ENCODE data around the gene PKP4. TPM values are rescaled to one million over a fixed set of nuclear protein-coding genes. Genes with fewer than 3 reads are reported as not detected.

Gene PKP4
- total and polyA plus RNA-seq, 2 of the 8 experiments (the other 6 are each of a cell fraction or from before 2014, with no cell fraction given) = 48.2 to 88.0 TPM

DNA sequence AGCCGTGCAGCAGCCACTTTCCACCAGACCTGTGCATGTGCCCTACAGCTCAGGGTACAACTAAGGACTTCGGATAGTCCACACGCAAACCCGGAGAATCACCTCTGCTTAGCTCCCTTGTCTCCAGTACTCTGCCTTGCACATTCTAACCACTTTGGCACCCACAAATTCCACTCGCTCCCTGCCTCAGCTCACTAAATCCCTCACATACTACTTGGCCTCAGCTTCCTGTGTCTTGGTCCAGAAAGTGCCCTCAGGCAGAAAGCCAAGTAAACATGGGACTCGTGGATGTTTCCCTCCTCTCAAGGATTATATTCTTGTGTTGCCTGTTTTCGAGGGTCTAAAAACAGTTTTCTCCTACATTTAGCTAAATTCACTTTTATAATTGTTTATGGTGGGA is 180.6 kb downstream of the PKP4 start:
- CTCF ChIA-PET (ENCODE audit: partially characterized antibody) = interaction anchor here (0.7 to 1.5 kb wide), 5 partner anchors 11 to 1289 kb away, joined by 3 to 5 read pairs (median 4); no protein-coding TSS in a partner anchor
- no peak for FAIRE-seq
- TF ChIP-seq JUND (IDR thresholded peaks at IDR 0.05; ENCODE audit: low read length) = no peak

More for the DNA sequence above, 180.6 kb downstream of the PKP4 start:
- Histone ChIP-seq H3K9me3 (ENCODE audit: insufficient read depth in 2 of 2, low read depth in 1 of 2, low read length in 1 of 2) (no peaks in the 10 kb centered on the region), H2BK120ac (replicated peaks; ENCODE audit: low read depth, low read length) (no peak overlapping the region), H3K27me3 (replicated peaks in 1 of 4; ENCODE audit: control insufficient read depth in 3 of 4, extremely low read depth in 1 of 4, insufficient read depth in 3 of 4, low read length in 3 of 4) (no peaks in the 10 kb centered on the region), H3K23me2 (ENCODE audit: low read depth, low read length) (no peaks in the 10 kb centered on the region), H3K79me1 (ENCODE audit: low read depth, low read length) (no peaks in the 10 kb centered on the region), H2AK5ac (ENCODE audit: low read depth, low read length) (no peak overlapping the region), H2BK20ac (ENCODE audit: low read length) (no peak overlapping the region), H4K91ac (replicated peaks; ENCODE audit: insufficient read length, low read length) (no peak overlapping the region), H3K18ac (ENCODE audit: extremely low read depth, low read length) (no peak overlapping the region), H3K79me2 (ENCODE audit: control insufficient read depth in 1 of 2, insufficient read depth in 2 of 2, low read length in 2 of 2) (no peaks in the 10 kb centered on the region), H3K4me1 (replicated peaks in 1 of 4; ENCODE audit: control insufficient read depth in 3 of 4, insufficient read depth in 4 of 4, low read length in 3 of 4) (no peaks in the 10 kb centered on the region), H4K5ac (ENCODE audit: insufficient read length, low read depth, low read length) (no peak overlapping the region), H2AFZ (ENCODE audit: low read length) (no peak overlapping the region), H2BK12ac (ENCODE audit: low read depth, low read length) (no peak overlapping the region), H4K8ac (ENCODE audit: extremely low read depth, insufficient read depth, low read length) (no peak overlapping the region), H3K36me3 (ENCODE audit: control insufficient read depth in 2 of 4, insufficient read depth in 4 of 4, low read length in 3 of 4) (peaks cover 0 to 42% (median 7%) of the 10 kb centered on the region in 4 experiments; a peak in 7 of 8 replicates), H3K4me3 (ENCODE audit: extremely low read depth in 1 of 4, insufficient read depth in 2 of 4, low read depth in 3 of 4, low read length in 4 of 4) (no peak overlapping the region), H3K4ac (replicated peaks; ENCODE audit: insufficient read length, low read depth, low read length) (no peak overlapping the region), H3K4me2 (ENCODE audit: insufficient read depth in 1 of 2, low read depth in 2 of 2, low read length in 2 of 2) (no peak overlapping the region), H3K9ac (replicated peaks in 1 of 4; ENCODE audit: extremely low read depth in 1 of 4, low read depth in 3 of 4, low read length in 3 of 4) (no peak overlapping the region), H4K20me1 (replicated peaks in 1 of 2; ENCODE audit: control insufficient read depth in 1 of 2, insufficient read depth in 2 of 2, low read length in 2 of 2) (no peaks in the 10 kb centered on the region), H3K27ac (ENCODE audit: low read depth, low read length) (no peak overlapping the region), H3K14ac (ENCODE audit: insufficient read length) (no peak overlapping the region), H3K23ac (ENCODE audit: insufficient read length) (no peak overlapping the region), H3K56ac (replicated peaks; ENCODE audit: insufficient read length, low read depth, low read length) (no peak overlapping the region), H2BK15ac (ENCODE audit: low read length) (no peak overlapping the region), H2BK5ac (ENCODE audit: low read depth, low read length) (no peak overlapping the region)
- no peak for DNase-seq (ENCODE audit: low read depth in 1 of 2, low spot score in 2 of 2)
- POLR2A ChIA-PET (ENCODE audit: partially characterized antibody) = no interaction called here
- 87% methylated on average over 7 of the region's 7 CpGs; no CpG with 5 or more reads in 1 of the 2 experiments for WGBS, 2 experiments (ENCODE audit: extremely low coverage in 1 of 2, insufficient coverage in 1 of 2, insufficient read length in 1 of 2, insufficient replicate concordance in 2 of 2, low coverage in 1 of 2, low lambda C conversion rate in 2 of 2, missing lambda C conversion rate in 1 of 2)
